Endodermal cell (in vitro differentiated cells): Measurements from ENCODE around the gene VWA3A. TPM values are rescaled to one million over a fixed set of nuclear protein-coding genes. Genes with fewer than 3 reads are reported as not detected.
"Not testable (repeated sequence)": the region's sequence is repeated elsewhere in the genome, so short reads cannot be mapped to it uniquely, and the experiment has no call there.

Source experiments
- DNase-seq: peaks from one replicate; pipeline ENCODE4 v3.0.0-alpha.2; 2017
- H3K27ac ChIP-seq: 2 replicates; pipeline ENCODE4 v1.5.1; 2013; ENCODE audit warnings: mild to moderate bottlenecking, low read depth, low read length, moderate library complexity
- H3K27me3 ChIP-seq: 2 replicates; pipeline ENCODE4 v1.6.1; 2013; ENCODE audit warnings: mild to moderate bottlenecking, low read length, moderate library complexity; ENCODE audit not compliant: insufficient read depth, control insufficient read depth, poor library complexity, severe bottlenecking
- H3K36me3 ChIP-seq: 2 replicates; pipeline ENCODE4 v1.7.0; 2013; ENCODE audit warnings: mild to moderate bottlenecking, low read length, moderate library complexity; ENCODE audit not compliant: control insufficient read depth, insufficient read depth
- H3K4me1 ChIP-seq: one replicate; pipeline ENCODE4 v1.7.0; 2013; ENCODE audit warnings: low read length; ENCODE audit not compliant: control insufficient read depth, insufficient read depth
- H3K4me3 ChIP-seq: 2 replicates; pipeline ENCODE4 v1.5.1; 2013; ENCODE audit warnings: mild to moderate bottlenecking, low read length, moderate library complexity
- H3K9ac ChIP-seq: 2 replicates; pipeline ENCODE4 v1.6.1; 2013; ENCODE audit warnings: mild to moderate bottlenecking, low read length, moderate library complexity; ENCODE audit not compliant: poor library complexity, severe bottlenecking; ENCODE audit errors: extremely low read depth
- H3K9me3 ChIP-seq: 2 replicates; pipeline ENCODE4 v1.6.1; 2013; ENCODE audit warnings: mild to moderate bottlenecking, low read length, moderate library complexity; ENCODE audit not compliant: control insufficient read depth
- H3K27ac Mint-ChIP-seq: 2 replicates; pipeline ENCODE4 v1.8.0; 2020; ENCODE audit warnings: mixed read lengths
- H3K27me3 Mint-ChIP-seq: 2 replicates; pipeline ENCODE4 v1.8.0; 2021; ENCODE audit warnings: mild to moderate bottlenecking, mixed read lengths; ENCODE audit not compliant: insufficient read depth
- H3K36me3 Mint-ChIP-seq: 2 replicates; pipeline ENCODE4 v1.8.0; 2020; ENCODE audit warnings: low read depth, mixed read lengths
- H3K4me1 Mint-ChIP-seq: 2 replicates; pipeline ENCODE4 v1.8.0; 2020; ENCODE audit warnings: mixed read lengths
- H3K4me3 Mint-ChIP-seq: 2 replicates; pipeline ENCODE4 v1.8.0; 2020; ENCODE audit warnings: mild to moderate bottlenecking, moderate library complexity, mixed read lengths
- H3K9me3 Mint-ChIP-seq: 2 replicates; pipeline ENCODE4 v1.8.0; 2020; ENCODE audit warnings: mild to moderate bottlenecking, mixed read lengths
- WGBS, 2 experiments: methylation state at CpG; one replicate each; pipeline versions ENCODE4 v1.1.5 to v1.1.7; 2013; ENCODE audit warnings: missing lambda C conversion rate in 2 of 2, mixed read lengths in 1 of 2; ENCODE audit not compliant: insufficient coverage in 1 of 2, insufficient read length in 1 of 2; 5-methylcytosine and 5-hydroxymethylcytosine counted together
- long read RNA-seq, 4 experiments: library from polyadenylated mRNA in 2 of 4; library from RNA in 1 of 4; library from capped mRNA in 1 of 4; stranded (forward) in 3 of 4; unstranded in 1 of 4; transcript quantifications; one replicate each; pipeline ENCODE4 v2.0.0, GENCODE V29; 2020 to 2021; ENCODE audit warnings: inconsistent platforms in 1 of 4
- polyA plus RNA-seq, 2 experiments: library from polyadenylated mRNA; stranded (reverse); fragments of 50-300 nt; gene quantifications; one replicate each; pipeline ENCODE4 v1.2.3, GENCODE V29; 2013
- total RNA-seq, 2 donors: library from RNA; stranded (reverse); fragmentation: NEBNext Ultra II Directional in 1 of 2; extraction: Animal tissue kit (Norgen Biotek cat#: 25700) in 1 of 2; gene quantifications; 2 replicates in 1 of 2; 3 replicates in 1 of 2; pipeline ENCODE4 v1.2.1, GENCODE V29; 2021
- TF ChIP-seq, protein P1 (sequence below): fragments of 200-600 bp; sonication (generic); conservative IDR thresholded peaks from 2 replicates; pipeline ENCODE4 v1.5.0; 2021; ENCODE audit warnings: antibody characterized with exemption, mild to moderate bottlenecking

VWA3A gene, protein sequence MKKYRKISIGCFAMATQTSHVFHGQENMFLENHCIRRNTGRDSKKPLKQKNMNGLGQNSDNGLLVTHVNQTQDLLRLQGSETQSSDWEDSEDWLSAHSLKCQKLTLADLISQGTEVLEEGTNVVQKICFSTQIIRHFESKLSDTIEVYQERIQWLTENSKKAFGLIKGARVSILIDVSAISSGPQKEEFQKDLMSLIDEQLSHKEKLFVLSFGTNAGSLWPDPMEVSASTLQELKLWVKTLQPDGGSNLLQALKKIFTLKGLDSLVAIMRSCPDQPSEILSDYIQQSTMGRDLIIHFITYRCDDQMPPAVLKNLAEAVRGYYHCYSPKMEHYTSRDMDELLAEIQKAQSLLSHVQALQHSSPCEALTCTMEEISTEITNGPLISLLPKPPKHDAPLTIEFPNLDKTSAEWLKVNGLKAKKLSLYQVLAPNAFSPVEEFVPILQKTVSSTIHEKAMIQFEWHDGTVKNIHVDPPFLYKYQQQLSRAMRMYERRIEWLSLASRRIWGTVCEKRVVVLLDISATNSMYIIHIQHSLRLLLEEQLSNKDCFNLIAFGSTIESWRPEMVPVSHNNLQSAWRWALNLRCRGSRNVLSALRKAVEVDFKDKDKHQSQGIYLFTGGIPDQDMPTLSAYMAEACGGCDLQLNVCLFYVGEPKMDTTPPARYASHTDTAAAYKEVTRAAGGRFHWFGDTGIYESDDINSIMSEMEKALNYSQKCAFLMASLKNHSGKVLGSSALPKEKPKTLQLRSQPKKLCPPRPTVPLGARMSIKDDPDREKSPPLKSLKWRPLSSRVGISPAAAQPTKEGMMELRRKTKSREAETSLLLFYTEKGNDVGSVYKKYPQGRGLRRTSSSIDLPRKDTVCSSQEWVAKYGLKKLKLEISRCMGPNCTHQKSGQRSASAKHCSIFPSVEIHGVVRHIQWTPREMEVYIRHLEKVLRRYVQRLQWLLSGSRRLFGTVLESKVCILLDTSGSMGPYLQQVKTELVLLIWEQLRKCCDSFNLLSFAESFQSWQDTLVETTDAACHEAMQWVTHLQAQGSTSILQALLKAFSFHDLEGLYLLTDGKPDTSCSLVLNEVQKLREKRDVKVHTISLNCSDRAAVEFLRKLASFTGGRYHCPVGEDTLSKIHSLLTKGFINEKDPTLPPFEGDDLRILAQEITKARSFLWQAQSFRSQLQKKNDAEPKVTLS
- total RNA-seq: under 1 TPM; 0.18 to 0.40 TPM
- 0.25 TPM for polyA plus RNA-seq (2013, experiment 1 of 2)
- polyA plus RNA-seq (2013, experiment 2 of 2): 0.33 TPM
- long read RNA-seq, experiment 1: 0 reads
- long read RNA-seq, experiment 2: 0 reads
- long read RNA-seq, experiment 3, partial matches to known transcripts: 0 of 1 reads
- long read RNA-seq, experiment 3, other reads (novel, unspliced or antisense): 1 of 1 reads
- long read RNA-seq, experiment 4: 0 reads

DNA sequence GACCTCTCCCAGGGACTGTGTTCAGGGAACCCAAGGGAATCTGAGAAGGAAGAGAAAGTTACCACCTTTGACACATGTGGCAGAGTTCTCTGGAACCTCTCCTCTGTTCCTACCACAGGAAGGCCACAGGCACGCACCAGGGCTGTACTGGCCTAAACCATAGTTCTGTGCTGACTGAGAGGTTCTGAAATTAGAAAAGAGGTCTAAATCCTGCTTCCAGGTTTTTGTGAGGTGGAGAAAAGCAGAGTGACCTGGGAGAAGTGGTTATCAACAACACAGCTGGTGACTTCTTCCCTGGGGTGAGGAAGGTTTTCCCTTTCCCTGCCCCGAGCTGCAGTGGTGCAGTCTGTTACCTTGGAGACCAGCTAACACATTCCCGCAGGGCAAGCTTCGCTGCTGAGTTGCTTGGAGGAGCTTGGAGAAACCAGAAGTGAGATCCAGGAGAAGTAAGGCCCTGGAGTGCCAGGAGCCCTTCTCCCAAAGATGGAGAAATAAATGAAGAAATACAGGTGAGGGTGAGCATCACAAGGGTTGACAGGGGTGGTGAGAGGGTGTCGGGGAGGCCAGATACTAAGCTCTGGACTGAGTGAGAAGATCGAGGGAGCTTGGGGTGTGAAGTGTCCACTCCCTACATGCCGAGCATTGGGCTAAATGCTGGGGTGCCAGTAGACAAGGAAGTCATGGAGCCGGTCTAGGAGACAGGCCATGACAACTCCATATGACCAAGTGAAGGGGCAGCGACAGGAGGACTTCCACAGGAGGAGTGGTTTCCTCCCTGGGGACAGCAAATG lies at the start of gene VWA3A:
Gene VWA3A (plus strand): TSS at position 399 of the 791 bp plus-strand sequence. CDS start 97 bp downstream, at position 496.
- Histone ChIP-seq H3K27me3 (no peaks in the 10 kb centered on the region), H3K36me3 (no peaks in the 10 kb centered on the region), H3K4me3 (peak within 1 kb of the TSS; percentile 31), H3K4me1 (peaks cover 5% of the 10 kb centered on the region), H3K9me3 (no peaks in the 10 kb centered on the region), H3K27ac (peak within 1 kb of the TSS; percentile 0), H3K9ac (peak within 1 kb of the TSS; percentile 48)
- H3K36me3 Mint-ChIP-seq: no peaks in the 10 kb centered on the region
- no peaks in the 10 kb centered on the region for H3K27me3 Mint-ChIP-seq
- TF ChIP-seq, protein P1, sequence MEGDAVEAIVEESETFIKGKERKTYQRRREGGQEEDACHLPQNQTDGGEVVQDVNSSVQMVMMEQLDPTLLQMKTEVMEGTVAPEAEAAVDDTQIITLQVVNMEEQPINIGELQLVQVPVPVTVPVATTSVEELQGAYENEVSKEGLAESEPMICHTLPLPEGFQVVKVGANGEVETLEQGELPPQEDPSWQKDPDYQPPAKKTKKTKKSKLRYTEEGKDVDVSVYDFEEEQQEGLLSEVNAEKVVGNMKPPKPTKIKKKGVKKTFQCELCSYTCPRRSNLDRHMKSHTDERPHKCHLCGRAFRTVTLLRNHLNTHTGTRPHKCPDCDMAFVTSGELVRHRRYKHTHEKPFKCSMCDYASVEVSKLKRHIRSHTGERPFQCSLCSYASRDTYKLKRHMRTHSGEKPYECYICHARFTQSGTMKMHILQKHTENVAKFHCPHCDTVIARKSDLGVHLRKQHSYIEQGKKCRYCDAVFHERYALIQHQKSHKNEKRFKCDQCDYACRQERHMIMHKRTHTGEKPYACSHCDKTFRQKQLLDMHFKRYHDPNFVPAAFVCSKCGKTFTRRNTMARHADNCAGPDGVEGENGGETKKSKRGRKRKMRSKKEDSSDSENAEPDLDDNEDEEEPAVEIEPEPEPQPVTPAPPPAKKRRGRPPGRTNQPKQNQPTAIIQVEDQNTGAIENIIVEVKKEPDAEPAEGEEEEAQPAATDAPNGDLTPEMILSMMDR: no peak
- DNase-seq: peak; percentile 90
- no peaks in the 10 kb centered on the region for H3K9me3 Mint-ChIP-seq
- no peak within 1 kb of the TSS for H3K4me3 Mint-ChIP-seq
- 63 to 78% methylated on average over 5 to 9 of the region's 9 CpGs for WGBS, 2 experiments
- H3K27ac Mint-ChIP-seq: peak within 1 kb of the TSS; percentile 79
- H3K4me1 Mint-ChIP-seq: peaks cover 15% of the 10 kb centered on the region

DNA sequence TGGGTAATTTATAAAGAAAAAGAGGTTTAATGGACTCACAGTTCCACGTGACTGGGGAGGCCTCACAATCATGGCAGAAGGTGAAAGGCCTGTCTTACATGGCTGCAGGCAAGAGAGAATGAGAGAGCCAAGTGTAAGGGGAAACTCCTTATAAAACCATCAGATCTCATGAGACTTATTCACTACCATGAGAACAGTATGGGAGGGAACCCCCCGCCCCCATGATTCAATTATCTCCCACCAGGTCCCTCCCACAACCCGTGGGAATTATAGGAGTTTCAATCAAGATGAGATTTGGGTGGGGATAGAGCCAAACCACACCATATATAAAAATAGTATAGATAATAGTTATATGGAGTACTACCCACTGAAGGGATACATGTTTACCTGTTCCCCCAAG lies 48.5 kb upstream of the VWA3A start:
- H3K4me3 Mint-ChIP-seq, H3K27ac Mint-ChIP-seq, H3K4me1 Mint-ChIP-seq, H3K9ac ChIP-seq, H3K36me3 ChIP-seq, H3K27me3 ChIP-seq, H3K9me3 ChIP-seq, H3K4me3 ChIP-seq, H3K36me3 Mint-ChIP-seq, H3K27ac ChIP-seq, H3K4me1 ChIP-seq, H3K27me3 Mint-ChIP-seq, H3K9me3 Mint-ChIP-seq, DNase-seq: not testable (repeated sequence)
- WGBS, 2 experiments: 90% methylated on average over 1 of the region's 3 CpGs; no CpG with 5 or more reads in 1 of the 2 experiments

DNA sequence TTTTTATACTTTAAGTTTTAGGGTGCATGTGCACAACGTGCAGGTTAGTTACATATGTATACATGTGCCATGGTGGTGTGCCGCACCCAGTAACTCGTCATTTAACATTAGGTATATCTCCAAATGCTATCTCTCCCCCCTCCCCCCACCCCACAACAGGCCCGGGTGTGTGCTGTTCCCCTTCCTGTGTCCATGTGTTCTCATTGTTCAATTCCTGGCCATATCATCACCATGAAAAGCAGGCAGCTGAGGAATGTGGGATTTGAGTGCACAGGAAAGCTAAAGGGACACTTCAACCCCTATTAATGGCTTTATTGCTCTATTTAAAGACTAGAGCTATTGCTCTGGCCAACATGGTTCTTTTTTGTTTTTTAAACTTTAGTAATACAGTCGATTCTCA lies 46.5 kb upstream of the VWA3A start:
- not testable (repeated sequence) for H3K9me3 Mint-ChIP-seq, H3K27me3 ChIP-seq, H3K27ac ChIP-seq, H3K9me3 ChIP-seq, H3K27me3 Mint-ChIP-seq, H3K4me1 ChIP-seq, H3K27ac Mint-ChIP-seq, DNase-seq, H3K4me3 ChIP-seq, H3K4me3 Mint-ChIP-seq, H3K9ac ChIP-seq, H3K36me3 Mint-ChIP-seq, H3K36me3 ChIP-seq, H3K4me1 Mint-ChIP-seq
- WGBS, 2 experiments: 94% methylated on average over 3 of the region's 5 CpGs; no CpG with 5 or more reads in 1 of the 2 experiments
